Astrocyte (in vitro differentiated cells and primary cell): Measurements from ENCODE around the gene GSG1L.

Source experiments
- CTCF ChIP-seq: IDR thresholded peaks from 2 replicates; pipeline ENCODE4 v1.5.1; 2011; ENCODE audit warnings: low read depth, mild to moderate bottlenecking, inconsistent platforms, low read length, moderate library complexity; ENCODE audit not compliant: insufficient read depth
- EZH2 ChIP-seq: IDR thresholded peaks from 2 replicates; pipeline ENCODE4 v1.6.1; 2012; ENCODE audit warnings: mild to moderate bottlenecking, low read length, inconsistent platforms; ENCODE audit not compliant: insufficient read depth

- TF ChIP-seq CTCF (no peak), EZH2 (no peak)
Observed at GRCh38 chr16:28104404-28104803, 40.9 kb upstream of the GSG1L start.
